Stimulated activated CD4-positive, alpha-beta T cell treated with anti-CD3 and anti-CD28 coated beads, Interleukin-12 subunit alpha, Interleukin-12 subunit beta, amount 100 ng/mL, for 24 hours (primary cell): ENCODE results near the gene PAGE2.
A peak's percentile ranks its signal among the peaks of the same experiment; 100 is the strongest.
"Not testable (repeated sequence)": the region's sequence is repeated elsewhere in the genome, so short reads cannot be mapped to it uniquely, and the experiment has no call there.

Experiments
- DNase-seq, 2 experiments: peaks; one replicate each; pipeline ENCODE4 v3.0.0-alpha.2; 2020; ENCODE audit warnings: low read depth in 2 of 2

PAGE2 gene

GRCh38 chrX:55088795-55089489 is at the start of gene PAGE2:
Gene PAGE2 (plus strand): TSS chrX:55089018. CDS start chrX:55090021, 1,003 bp downstream.
- no peak for DNase-seq

DNA sequence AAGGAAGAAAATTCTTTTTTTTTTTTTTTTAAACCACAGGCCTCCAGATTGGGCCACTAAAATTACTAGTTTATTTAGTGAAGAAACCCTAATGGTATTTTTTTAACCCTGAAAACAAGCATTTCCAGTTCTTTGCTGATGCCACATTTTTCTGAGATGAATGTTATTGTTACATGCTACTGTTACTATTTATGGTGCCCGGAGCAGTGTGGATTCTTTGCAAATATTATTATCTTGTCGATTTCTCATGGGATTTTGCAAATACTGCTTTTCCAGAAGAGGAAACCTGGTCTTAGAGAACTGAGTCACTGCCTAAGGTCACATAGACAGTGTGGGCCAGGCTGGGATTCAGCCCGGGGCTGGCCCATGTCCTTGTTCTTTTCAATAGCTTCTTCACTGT is 49.3 kb upstream of the PAGE2 start:
- no peak for DNase-seq

DNA sequence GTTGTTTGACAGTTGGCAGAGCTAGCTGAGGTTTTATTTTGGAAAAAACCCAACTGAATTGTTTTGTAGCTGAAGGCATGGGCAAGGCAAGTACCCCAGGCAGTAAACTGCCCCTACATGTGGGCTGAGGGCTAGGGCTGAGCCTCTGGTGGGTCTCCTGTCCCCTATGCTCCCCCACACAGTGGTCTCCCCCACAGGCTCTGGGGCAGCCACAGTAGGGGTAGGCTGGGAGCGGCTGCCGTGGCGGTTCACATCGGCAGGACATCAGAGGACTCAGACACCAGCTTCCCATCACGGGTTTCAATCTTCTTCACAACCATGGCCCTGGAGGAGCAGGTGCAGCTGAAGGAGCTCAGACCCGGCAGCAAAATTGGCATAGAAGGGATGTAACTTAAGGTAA is 47.3 kb upstream of the PAGE2 start:
- DNase-seq, result no peak

GRCh38 chrX:55050599-55050998 is 38.2 kb upstream of the PAGE2 start:
- not testable (repeated sequence) for DNase-seq

DNA sequence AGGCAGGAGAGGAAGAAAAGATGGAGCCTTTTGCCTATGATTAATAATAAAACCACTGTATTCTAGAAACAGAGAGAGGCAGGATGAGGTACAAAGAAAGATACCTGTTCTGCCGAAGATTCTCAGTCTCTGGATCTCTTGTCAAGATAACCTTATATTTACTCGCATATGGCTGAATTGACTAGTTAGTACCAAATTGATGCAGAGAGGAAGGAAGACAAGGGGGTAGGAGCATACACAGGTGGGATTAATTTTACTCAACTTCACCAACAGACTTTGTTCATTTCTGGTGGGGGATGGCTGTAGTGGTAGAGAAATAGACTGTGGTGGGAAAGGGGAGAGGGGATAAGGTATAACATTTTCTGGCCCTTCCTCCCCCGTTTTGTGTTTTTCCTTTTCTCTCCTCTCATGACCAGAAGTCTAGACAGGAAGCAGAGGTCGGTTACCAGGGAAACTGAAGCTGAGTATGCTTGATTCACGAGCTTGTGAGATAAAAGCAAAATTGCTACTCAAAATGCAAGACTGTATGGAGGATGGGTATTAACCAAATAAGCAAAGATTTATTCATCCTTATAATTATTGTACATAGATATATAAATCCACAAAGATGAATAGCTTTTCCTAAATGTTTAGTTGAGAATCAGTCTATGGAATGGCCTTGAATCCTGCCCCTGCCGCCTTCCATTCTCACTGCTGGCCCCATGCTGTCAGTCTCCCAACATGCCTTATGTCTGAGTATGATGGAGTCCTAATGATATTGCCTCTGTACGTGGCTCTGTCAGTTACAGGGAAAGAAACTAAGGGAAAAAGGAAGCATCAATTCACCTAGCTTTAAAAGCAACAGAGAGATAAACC is 31.8 kb upstream of the PAGE2 start:
- no peak for DNase-seq

GRCh38 chrX:55057675-55058249 is 31.1 kb upstream of the PAGE2 start:
- peak in 1 of 2 experiments; percentile 2 for DNase-seq

DNA sequence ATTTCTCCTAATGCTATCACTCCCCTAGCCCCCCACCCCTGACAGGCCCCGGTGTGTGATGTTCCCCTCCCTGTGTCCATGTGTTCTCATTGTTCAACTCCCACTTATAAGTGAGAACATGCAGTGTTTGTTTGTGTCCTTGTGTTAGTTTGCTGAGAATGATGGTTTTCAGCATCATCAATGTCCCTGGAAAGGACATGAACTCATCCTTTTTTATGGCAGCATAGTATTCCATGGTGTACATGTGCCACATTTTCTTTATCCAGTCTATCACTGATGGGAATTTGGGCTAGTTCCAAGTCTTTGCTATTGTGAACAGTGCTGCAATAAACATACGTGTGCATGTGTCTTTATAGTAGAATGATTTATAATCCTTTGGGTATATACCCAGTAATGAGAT is 21.6 kb upstream of the PAGE2 start:
- not testable (repeated sequence) for DNase-seq

GRCh38 chrX:55072286-55072685 is 16.5 kb upstream of the PAGE2 start:
- DNase-seq, result no peak

DNA sequence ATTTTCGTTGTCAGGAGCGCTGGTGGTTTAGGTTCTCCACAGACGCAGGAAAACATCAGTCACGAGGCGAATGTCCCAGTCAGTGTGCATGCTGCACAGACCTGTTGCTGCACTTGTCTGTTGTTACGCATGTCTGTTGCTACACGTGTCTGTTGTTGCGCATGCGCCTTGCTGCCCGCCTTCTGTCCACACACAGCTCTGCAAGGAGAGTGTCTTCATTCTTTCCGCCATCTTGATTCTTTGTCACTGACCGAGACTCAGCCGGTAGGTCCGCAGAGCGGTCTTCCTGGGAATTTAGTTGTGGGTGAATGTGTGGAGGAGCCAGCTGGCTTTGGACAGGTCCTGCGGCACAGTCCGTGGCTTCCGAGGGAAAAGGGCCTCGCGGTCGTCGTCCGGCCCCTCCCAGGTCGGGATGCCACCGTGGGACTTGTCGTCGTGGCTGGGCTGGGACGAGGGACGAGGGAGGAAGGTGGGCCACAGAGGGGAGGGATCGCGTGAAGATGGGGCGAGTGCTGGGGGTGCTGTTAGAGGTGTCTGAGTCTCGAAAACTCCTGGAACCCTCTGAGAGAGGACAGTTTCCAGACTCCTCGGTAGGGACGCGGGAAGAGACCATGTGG is 13.9 kb upstream of the PAGE2 start, which contains the start of gene PAGE2B:
PAGE2B (plus strand) TSS at position 180 of the 617 bp plus-strand sequence. CDS start 1,012 bp downstream, outside the sequence.
- DNase-seq, result no peak

DNA sequence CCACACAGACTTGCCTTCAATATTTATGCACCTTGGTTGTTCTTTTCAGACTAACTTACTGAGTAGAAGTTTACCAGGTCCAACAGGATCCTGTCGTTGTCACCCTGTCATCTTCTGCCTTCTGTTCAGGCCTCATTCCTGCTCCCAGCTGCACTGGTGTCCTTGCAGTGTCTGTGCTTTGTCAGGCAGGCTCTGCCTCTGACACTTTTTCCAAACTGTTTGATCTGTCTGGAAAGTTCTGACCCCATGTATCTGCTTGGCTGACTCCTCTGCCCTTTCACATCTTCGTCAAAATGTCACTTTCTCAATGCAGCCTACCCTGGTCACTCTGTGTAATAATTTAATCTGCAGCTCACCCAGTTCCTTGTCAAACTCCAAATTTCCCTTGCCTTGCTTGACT is 9.9 kb downstream of the PAGE2 start:
- DNase-seq, result no peak

GRCh38 chrX:55099162-55099561 is 10.3 kb downstream of the PAGE2 start:
- DNase-seq, result no peak

GRCh38 chrX:55102754-55103153 is 13.9 kb downstream of the PAGE2 start:
- no peak for DNase-seq

GRCh38 chrX:55107262-55107661 is 18.4 kb downstream of the PAGE2 start:
- no peak for DNase-seq

DNA sequence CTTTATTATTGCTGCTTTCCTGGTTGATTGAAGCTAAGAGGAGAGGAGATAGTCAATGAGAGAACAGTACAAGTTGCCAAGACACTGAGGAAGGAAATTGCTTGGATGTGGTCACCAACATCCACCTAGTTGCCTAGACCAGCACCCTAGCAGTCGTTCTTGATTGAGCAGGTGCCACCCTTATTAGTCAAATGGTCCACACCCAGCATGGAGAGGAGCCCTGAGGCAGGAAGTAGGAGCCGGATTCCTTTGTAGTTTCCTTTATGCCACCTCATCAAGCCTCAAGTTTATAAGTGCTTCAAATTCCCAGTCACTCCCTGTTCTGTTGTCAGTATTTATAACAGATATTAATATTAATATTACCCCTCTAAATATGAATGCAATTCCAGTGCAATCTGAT is 19.1 kb downstream of the PAGE2 start:
- no peak for DNase-seq

DNA sequence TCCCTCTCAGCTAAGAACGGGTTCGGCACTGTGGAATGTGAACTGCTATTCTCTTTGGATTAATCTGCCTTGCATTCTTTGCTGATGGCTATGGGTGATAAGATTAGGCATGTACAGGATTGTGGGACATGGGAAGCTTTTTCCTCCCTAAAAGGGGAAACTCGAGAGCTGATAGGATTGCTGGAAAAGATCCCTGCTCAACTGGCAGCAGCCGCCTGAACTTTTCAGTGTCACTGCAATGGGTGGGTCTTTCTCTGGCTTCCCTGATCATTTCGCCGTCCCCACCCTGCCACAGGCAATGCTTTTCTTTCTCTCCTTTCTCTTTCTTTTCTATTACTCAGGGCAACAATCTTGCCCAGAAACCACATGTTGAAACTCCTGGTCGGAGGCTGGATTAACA is 20.5 kb downstream of the PAGE2 start:
- DNase-seq, result no peak

DNA sequence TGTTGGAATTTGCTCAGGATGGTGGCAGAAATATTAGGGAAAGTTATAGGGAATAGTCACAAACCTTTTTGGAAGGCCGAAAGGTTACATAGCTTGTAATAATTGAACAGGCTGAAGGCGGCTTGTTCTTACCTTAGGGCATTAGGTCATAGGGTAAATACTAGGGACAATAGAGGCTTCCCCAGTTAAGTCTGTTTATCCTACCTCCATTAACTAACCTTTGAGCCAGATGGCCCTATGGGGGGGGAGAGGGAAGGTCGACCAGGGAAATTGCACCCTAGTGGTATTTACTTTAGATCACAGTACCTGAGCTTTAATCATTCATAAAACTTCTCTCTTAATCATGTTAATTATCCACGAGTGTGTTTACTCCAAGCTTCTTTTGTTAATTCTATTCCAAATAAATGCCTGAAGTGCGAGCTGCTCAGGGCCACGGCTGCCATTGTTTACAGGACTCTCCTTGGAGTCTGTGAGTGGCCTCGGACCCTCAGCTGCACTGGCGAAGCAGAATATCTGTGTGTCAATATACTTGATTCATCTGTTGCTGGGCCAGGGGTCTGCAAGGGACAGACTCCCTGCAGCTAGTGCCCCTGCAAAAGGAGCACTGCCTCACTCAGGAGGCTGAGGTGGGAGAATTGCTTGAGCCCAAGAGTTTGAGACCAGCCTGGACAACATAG is 22.9 kb downstream of the PAGE2 start:
- DNase-seq, result no peak

DNA sequence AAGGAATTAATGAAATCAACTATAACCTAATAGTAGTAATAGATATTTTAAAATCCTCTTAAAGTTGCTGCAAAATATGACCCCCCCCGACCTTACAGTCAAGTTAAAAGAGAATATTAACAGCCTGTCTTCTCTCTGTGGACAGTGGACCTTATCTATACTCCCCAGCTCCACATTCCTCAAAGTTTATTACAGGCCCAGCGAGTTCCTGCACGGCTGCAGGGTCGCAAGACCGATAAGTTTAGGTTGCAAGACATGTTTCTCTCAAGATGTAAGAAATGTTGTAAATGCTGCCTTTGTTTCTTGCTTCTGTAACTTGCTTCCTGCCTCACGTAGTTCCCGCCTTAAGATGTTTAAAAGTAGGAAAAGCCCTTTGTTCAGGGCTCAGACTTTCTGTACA is 27.8 kb downstream of the PAGE2 start:
- not testable (repeated sequence) for DNase-seq

DNA sequence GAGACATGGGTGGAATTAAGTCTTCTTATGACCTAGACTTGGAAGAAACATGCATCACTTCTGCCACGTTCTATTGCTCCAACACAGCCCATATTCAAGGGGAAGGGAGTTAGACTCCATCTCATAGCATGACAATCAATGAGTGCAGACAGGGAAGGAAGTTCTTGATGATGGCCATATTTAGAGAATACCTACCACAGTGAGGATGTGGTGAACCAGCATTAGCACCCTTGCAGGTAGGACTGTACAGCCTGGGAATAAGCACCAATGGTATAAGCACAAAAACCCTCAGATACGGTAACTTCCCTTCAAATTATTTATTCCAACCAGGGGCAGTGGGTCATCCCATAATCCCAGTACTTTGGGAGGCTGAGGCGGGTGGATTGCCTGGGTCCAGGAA is 29.8 kb downstream of the PAGE2 start:
- DNase-seq, result no peak

- DNase-seq, result no peak
These were observed 30.5 kb downstream of the PAGE2 start for GRCh38 chrX:55119271-55119670.

DNA sequence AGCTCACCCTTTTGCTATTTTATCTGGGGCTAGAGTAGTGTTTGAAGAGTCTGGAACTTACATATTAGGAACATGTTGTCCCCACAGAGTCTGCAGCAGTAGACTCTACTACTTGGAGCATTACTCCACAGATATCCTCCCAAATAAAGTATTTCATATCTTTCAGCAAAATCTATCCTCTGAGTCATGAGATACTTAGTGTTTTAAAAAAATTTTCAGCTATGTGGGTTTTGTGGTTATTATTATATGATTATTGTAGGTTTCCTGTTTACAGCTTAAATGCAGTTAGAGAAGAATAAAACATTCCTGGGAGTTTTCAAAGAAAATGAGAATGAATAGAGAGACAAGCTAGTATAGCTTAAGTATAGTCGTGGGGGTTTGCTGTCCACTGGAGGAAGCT is 30.9 kb downstream of the PAGE2 start:
- DNase-seq, result no peak

- no peak for DNase-seq
These were observed 32.0 kb downstream of the PAGE2 start for GRCh38 chrX:55120761-55121358.
